Astrocyte (in vitro differentiated cells and primary cell): ENCODE measurements around the gene CCND2.

ENCODE experiments used
- CTCF ChIP-seq: IDR thresholded peaks from 2 replicates; pipeline ENCODE4 v1.5.1; 2011; ENCODE audit warnings: low read depth, mild to moderate bottlenecking, inconsistent platforms, low read length, moderate library complexity; ENCODE audit not compliant: insufficient read depth
- EZH2 ChIP-seq: IDR thresholded peaks from 2 replicates; pipeline ENCODE4 v1.6.1; 2012; ENCODE audit warnings: mild to moderate bottlenecking, low read length, inconsistent platforms; ENCODE audit not compliant: insufficient read depth

DNA sequence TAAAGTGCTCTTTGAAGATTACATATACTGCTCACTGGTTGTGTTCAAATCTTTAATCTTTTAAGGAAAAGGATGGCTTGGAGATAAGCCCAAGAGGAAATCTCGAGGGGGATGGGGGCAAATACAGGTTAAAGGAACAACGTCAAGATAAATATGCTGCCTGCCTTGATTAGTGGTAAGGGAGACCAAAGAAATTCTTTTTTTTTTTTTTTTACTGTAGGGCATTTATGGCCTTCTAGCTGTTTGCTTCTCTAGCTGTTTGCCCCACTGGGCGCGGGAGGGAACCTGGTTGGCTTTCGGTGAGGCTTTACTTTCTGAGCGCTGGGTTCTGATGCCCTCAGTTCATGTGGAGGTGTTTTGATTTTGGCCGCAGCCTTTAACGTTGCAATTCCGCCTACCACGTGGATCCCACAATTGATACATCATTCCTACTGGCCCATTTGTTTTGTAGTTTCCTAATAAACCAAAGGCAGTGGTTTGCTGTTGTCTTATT, 5.7 kb downstream of the CCND2 start:
- no peak for TF ChIP-seq CTCF
- TF ChIP-seq EZH2 = no peak
